Measurements from ENCODE around the gene ZNF597.

Gene ZNF597

DNA sequence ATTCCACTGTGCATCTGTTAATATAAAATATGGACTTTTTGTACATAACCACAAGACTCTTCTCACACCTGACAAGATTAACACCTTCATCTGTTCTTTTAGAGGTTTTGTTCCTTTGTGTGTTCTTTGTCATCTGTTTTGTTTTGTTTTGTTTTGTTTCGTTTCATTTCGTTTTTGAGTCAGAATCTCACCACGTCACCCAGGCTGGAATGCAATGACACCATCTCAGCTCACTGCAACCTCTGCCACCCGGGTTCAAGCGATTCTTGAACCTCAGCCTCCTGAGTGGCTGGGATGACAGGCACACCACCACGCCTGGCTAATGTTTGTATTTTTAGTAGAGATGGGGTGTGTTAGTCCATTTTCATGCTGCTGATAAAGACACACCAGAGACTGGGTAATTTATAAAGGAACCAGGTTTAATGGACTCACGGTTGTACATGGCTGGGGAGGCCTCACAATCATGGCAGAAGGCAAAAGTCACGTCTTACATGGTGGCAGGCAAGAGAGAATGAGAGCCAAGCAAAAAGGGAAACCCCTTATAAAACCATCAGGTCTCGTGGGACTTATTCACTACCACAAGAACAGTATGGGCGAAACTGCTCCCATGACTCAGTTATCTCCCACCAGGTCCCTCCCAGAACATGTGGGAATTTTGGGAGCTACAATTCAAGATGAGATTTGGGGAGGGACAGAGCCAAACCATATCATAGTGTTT lies 29.7 kb upstream of the ZNF597 start:
- H3K4me3 ChIP-seq (ENCODE audit: low read depth, low read length) = no peak overlapping the region
- TF ChIP-seq, protein P1, sequence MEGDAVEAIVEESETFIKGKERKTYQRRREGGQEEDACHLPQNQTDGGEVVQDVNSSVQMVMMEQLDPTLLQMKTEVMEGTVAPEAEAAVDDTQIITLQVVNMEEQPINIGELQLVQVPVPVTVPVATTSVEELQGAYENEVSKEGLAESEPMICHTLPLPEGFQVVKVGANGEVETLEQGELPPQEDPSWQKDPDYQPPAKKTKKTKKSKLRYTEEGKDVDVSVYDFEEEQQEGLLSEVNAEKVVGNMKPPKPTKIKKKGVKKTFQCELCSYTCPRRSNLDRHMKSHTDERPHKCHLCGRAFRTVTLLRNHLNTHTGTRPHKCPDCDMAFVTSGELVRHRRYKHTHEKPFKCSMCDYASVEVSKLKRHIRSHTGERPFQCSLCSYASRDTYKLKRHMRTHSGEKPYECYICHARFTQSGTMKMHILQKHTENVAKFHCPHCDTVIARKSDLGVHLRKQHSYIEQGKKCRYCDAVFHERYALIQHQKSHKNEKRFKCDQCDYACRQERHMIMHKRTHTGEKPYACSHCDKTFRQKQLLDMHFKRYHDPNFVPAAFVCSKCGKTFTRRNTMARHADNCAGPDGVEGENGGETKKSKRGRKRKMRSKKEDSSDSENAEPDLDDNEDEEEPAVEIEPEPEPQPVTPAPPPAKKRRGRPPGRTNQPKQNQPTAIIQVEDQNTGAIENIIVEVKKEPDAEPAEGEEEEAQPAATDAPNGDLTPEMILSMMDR (IDR thresholded peaks at IDR 0.05; ENCODE audit: borderline replicate concordance, insufficient read depth, low read depth, low read length) = no peak

DNA sequence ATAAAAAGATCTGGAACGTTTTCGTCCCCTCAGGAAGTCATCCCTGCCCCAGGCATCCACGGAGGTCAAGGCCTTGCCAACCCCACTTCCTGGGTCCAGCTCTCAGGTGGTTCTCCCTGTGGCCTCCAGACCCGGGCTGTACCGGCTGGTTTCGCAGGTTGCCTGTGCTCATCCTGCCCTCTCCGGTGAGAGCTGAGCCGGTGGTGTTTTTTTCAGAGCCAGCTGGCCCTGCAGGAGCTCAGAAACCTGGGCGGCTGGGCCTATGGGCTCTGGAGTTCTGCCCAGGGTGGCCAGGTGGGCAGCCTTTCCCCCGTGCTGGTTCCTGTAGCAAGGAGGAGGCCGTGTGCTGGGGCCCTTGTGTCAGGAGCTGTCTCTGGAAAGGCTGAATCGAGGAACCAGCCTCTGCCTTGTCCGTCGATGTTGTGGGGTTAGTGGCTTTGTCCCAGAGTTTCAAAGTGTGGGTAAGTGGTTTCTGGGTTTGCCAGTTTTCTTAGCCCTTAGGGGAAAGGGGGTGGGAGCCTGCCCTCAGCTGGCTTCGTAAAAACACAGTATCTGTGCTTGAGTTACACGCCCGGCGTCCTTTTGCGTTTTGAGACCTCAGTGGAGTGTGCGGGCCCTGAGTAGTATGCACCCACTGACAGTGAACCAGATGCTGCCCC lies 28.3 kb upstream of the ZNF597 start:
- TF ChIP-seq, protein P1 (IDR thresholded peaks at IDR 0.05; ENCODE audit: borderline replicate concordance, insufficient read depth, low read depth, low read length) = no peak
- no peak overlapping the region for H3K4me3 ChIP-seq (ENCODE audit: low read depth, low read length)

DNA sequence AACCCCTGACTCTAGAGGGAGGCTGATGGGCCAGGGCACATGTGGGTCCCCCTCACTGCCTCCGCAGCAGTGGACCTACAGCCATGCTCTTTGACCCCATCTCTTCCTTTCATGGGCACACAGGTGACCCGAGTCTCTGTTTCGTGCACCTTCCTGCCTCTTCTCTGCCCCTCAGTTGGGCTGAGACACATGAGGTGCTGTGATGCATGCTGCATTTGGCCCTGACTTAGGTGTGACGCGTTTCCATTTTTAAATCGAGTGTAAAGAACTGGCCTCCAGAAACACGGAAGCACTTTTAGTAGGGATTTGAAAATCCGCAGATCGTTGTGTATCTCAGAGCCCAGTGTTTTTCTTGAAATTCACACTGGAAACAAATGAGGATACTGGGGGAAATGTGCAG lies 27.4 kb upstream of the ZNF597 start:
- no peak overlapping the region for H3K4me3 ChIP-seq (ENCODE audit: low read depth, low read length)
- TF ChIP-seq, protein P1 (IDR thresholded peaks at IDR 0.05; ENCODE audit: borderline replicate concordance, insufficient read depth, low read depth, low read length) = no peak

DNA sequence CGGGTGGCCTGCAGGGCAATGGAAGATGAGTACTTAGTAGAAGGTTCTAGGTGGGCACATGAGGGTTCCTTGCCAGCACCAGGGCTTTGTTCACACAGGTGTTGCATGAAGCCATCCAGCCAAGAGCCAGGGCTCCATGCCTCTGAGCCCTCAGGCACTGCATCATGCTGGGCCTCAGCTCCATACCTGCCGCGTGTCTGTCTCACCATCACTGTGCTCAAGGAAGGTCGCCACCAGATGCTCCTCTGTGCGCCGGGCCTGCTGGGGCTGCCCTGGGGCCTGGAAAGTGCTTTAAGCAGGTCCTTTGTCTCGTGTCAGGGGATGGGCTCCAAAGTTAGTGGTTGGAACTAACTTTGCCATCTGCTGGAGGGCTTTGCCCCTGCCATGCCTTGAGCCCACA lies 26.4 kb upstream of the ZNF597 start:
- TF ChIP-seq, protein P1 (IDR thresholded peaks at IDR 0.05; ENCODE audit: borderline replicate concordance, insufficient read depth, low read depth, low read length) = no peak
- H3K4me3 ChIP-seq (ENCODE audit: low read depth, low read length) = no peak overlapping the region

DNA sequence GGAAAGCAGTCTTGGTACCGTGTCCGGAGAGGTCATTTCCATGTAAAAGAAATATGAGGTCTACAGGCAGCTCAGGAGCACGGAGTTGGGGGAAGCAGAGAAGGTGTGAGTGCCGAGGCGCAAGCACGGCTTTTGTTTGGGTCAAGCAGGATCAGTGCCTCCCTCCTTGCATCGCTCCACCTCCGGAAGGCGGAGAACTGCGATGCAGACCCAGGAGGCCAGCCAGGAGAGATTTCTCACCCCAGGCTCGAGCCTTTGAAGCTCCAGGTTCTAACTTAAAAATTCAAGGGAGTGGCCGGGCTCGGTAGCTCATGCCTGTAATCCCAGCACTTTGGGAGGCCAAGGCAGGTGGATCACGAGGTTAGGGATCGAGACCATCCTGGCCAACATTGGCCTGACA lies 25.2 kb upstream of the ZNF597 start:
- TF ChIP-seq, protein P1 (IDR thresholded peaks at IDR 0.05; ENCODE audit: borderline replicate concordance, insufficient read depth, low read depth, low read length) = no peak
- H3K4me3 ChIP-seq (ENCODE audit: low read depth, low read length) = no peak overlapping the region

DNA sequence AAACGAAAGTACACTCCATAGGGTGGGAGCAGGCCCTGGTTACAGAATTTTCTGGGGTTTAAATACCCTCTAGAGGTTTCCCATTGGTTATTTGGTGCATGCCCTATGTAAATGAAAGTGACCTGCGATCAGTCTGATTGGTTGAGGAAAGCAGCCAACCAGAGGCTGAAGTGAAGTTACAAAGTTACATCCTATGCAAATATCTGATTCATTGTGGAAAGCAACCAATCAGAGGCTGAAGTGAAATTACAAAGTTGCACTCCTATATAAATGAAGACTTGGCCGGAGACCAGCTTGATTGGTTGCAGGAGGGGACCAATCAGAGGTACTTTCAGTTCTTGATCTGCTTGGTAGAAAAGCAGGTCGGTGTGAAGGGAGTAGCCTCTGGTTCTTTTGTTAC lies 24.6 kb upstream of the ZNF597 start:
- no peak overlapping the region for H3K4me3 ChIP-seq (ENCODE audit: low read depth, low read length)

More for the DNA sequence above, 24.6 kb upstream of the ZNF597 start:
- TF ChIP-seq, protein P1 (IDR thresholded peaks at IDR 0.05; ENCODE audit: borderline replicate concordance, insufficient read depth, low read depth, low read length) = no peak
